OCI-LY7 (cell line): Measurements from ENCODE around the gene CALM3. TPM values are rescaled to one million over a fixed set of nuclear protein-coding genes. Genes with fewer than 3 reads are reported as not detected.

ENCODE experiments used
- BruUV-seq: library from RNA; stranded (reverse); fragments of 400-500 nt; replicated peaks from 2 replicates; lab custom pipeline; 2021; lab: Mats Ljungman, UMichigan
- CTCF ChIA-PET: fragments of 300-600 bp; sonication (Branson Sonifier 250); formaldehyde crosslinking; loops from one replicate; lab custom pipeline; 2022; ENCODE audit warnings: antibody characterized with exemption; ENCODE audit not compliant: unreplicated experiment; lab: Charles Lee
- POLR2A ChIA-PET: fragments of 300-600 bp; sonication (Branson Sonifier 250); formaldehyde crosslinking; loops from one replicate; lab custom pipeline; 2022; ENCODE audit warnings: antibody characterized with exemption; lab: Charles Lee
- DNase-seq: peaks from one replicate; pipeline ENCODE4 v3.0.0-alpha.2; 2015; ENCODE audit warnings: low spot score
- H2AFZ ChIP-seq: fragments of 200-600 bp; sonication (generic), shearing (Covaris generic); 2 replicates; pipeline ENCODE4 v1.6.1; 2014; ENCODE audit warnings: mild to moderate bottlenecking, antibody characterized with exemption, low read length, moderate library complexity
- H3K27ac ChIP-seq: fragments of 200-600 bp; sonication (generic); 2 replicates; pipeline ENCODE4 v1.5.1; 2014; ENCODE audit warnings: mixed run types, low read depth, mild to moderate bottlenecking, moderate library complexity, low read length, inconsistent platforms; ENCODE audit not compliant: poor library complexity, severe bottlenecking
- H3K36me3 ChIP-seq: fragments of 200-600 bp; sonication (generic); 2 replicates; pipeline ENCODE4 v1.6.1; 2014; ENCODE audit warnings: mild to moderate bottlenecking, antibody characterized with exemption, low read length, moderate library complexity, mixed read lengths; ENCODE audit not compliant: insufficient read depth
- H3K4me1 ChIP-seq: fragments of 200-600 bp; sonication (generic); 2 replicates; pipeline ENCODE4 v1.5.1; 2014; ENCODE audit warnings: mild to moderate bottlenecking, low read length; ENCODE audit not compliant: insufficient read depth, poor library complexity, severe bottlenecking
- H3K4me2 ChIP-seq: fragments of 200-600 bp; sonication (generic); 2 replicates; pipeline ENCODE4 v1.6.1; 2014; ENCODE audit warnings: mild to moderate bottlenecking, low read length
- H3K4me3 ChIP-seq: fragments of 200-600 bp; sonication (generic); 2 replicates; pipeline ENCODE4 v1.5.1; 2014; ENCODE audit warnings: mild to moderate bottlenecking, low read depth, low read length; ENCODE audit not compliant: poor library complexity, severe bottlenecking
- H3K79me2 ChIP-seq: fragments of 200-600 bp; sonication (generic); 2 replicates; pipeline ENCODE4 v1.6.1; 2016; ENCODE audit warnings: low read depth, mild to moderate bottlenecking, low read length, moderate library complexity, mixed read lengths; ENCODE audit not compliant: insufficient read depth
- H3K9me2 ChIP-seq: fragments of 200-600 bp; sonication (generic); 2 replicates; pipeline ENCODE4 v1.6.1; 2016; ENCODE audit warnings: mild to moderate bottlenecking, low read length, mixed read lengths; ENCODE audit not compliant: insufficient read depth
- H3K9me3 ChIP-seq: fragments of 200-600 bp; sonication (generic); 2 replicates; pipeline ENCODE4 v1.6.1; 2014; ENCODE audit warnings: mild to moderate bottlenecking, mixed run types, low read length, mixed read lengths
- H4K20me1 ChIP-seq: fragments of 200-600 bp; sonication (generic); 2 replicates; pipeline ENCODE4 v1.6.1; 2014; ENCODE audit warnings: mild to moderate bottlenecking, antibody characterized with exemption, low read length, moderate library complexity, mixed read lengths; ENCODE audit not compliant: insufficient read depth
- CTCF ChIP-seq: fragments of 200-600 bp; sonication (generic); conservative IDR thresholded peaks from 2 replicates; pipeline ENCODE4 v1.5.1; 2014; ENCODE audit warnings: mild to moderate bottlenecking, antibody characterized with exemption, low read length, moderate library complexity, mixed read lengths
- EZH2phosphoT487 ChIP-seq: fragments of 200-600 bp; sonication (generic); IDR thresholded peaks from 2 replicates; pipeline ENCODE4 v1.6.1; 2018; ENCODE audit warnings: low read depth, borderline replicate concordance, mild to moderate bottlenecking, mixed run types, antibody characterized with exemption, low read length, moderate library complexity, mixed read lengths
- intact Hi-C: fragments of 100-400 bp; cut with micrococcal nuclease; formaldehyde crosslinking; loops from one replicate; pipeline ENCODE4 v1.10.0; 2022; ENCODE audit not compliant: unreplicated experiment
- total RNA-seq, 2 experiments: library from RNA; depleted of rRNA in 1 of 2; stranded (reverse); fragments of >200 nt in 1 of 2; shearing (Covaris generic) in 1 of 2; gene quantifications; 2 replicates each; pipeline ENCODE4 v1.2.3, GENCODE V29; 2014 to 2022

The CALM3 gene
- total RNA-seq, 2 experiments from 2014 or later, result 175 to 198 TPM

GRCh38 chr19:46621191-46622117, 20.3 kb downstream of the CALM3 start:
- intact Hi-C loops, result no loop called here
- CTCF ChIA-PET, result no interaction called here
- H3K4me1 ChIP-seq, result peaks cover 54% of the 10 kb centered on the region
- no peak overlapping the region for H3K27ac ChIP-seq
- H3K79me2 ChIP-seq, result no peaks in the 10 kb centered on the region
- DNase-seq, result no peak
- H3K9me2 ChIP-seq, result no peaks in the 10 kb centered on the region
- POLR2A ChIA-PET, result interaction anchor here (1.4 to 1.5 kb wide), 3 partner anchors 10 to 21 kb away, joined by 3 to 6 read pairs (median 5); no protein-coding TSS in a partner anchor
- H3K4me3 ChIP-seq, result no peak overlapping the region
- no TSS peak for BruUV-seq
- TF ChIP-seq CTCF (peak; percentile 55), EZH2phosphoT487 (no peak)
- no peak overlapping the region for H3K4me2 ChIP-seq
- no peaks in the 10 kb centered on the region for H3K36me3 ChIP-seq
- H3K9me3 ChIP-seq, result no peaks in the 10 kb centered on the region
- H4K20me1 ChIP-seq, result no peaks in the 10 kb centered on the region
- H2AFZ ChIP-seq, result no peak overlapping the region

GRCh38 chr19:46622118-46622446, 21.0 kb downstream of the CALM3 start:
- ChIA-PET CTCF (no interaction called here), POLR2A (interaction anchor here (1.4 to 1.5 kb wide), 2 partner anchors 10 to 22 kb away, joined by 3 to 5 read pairs; no protein-coding TSS in a partner anchor)
- intact Hi-C loops, result no loop called here
- BruUV-seq, result no TSS peak
- Histone ChIP-seq H3K4me1 (peaks cover 48% of the 10 kb centered on the region), H3K79me2 (no peaks in the 10 kb centered on the region), H2AFZ (no peak overlapping the region), H3K36me3 (no peaks in the 10 kb centered on the region), H3K9me2 (no peaks in the 10 kb centered on the region), H4K20me1 (no peaks in the 10 kb centered on the region), H3K4me2 (no peak overlapping the region), H3K27ac (no peak overlapping the region), H3K4me3 (no peak overlapping the region), H3K9me3 (no peaks in the 10 kb centered on the region)
- DNase-seq, result no peak
- 0 out of 2 replicates have a peak, but pooled peaks have one; percentile 12 for TF ChIP-seq CTCF
- TF ChIP-seq EZH2phosphoT487, result no peak

GRCh38 chr19:46623915-46624502, 22.9 kb downstream of the CALM3 start:
- H3K4me3 ChIP-seq, result no peak overlapping the region
- intact Hi-C loops, result no loop called here
- no peak overlapping the region for H3K27ac ChIP-seq
- H3K4me2 ChIP-seq, result peak overlapping the region; percentile 37
- H3K4me1 ChIP-seq, result peaks cover 32% of the 10 kb centered on the region
- no peak for DNase-seq
- no peaks in the 10 kb centered on the region for H3K9me3 ChIP-seq
- H3K79me2 ChIP-seq, result no peaks in the 10 kb centered on the region
- ChIA-PET CTCF (no interaction called here), POLR2A (no interaction called here)
- BruUV-seq, result no TSS peak
- no peaks in the 10 kb centered on the region for H3K9me2 ChIP-seq
- no peaks in the 10 kb centered on the region for H4K20me1 ChIP-seq
- H3K36me3 ChIP-seq, result no peaks in the 10 kb centered on the region
- no peak overlapping the region for H2AFZ ChIP-seq
- TF ChIP-seq EZH2phosphoT487 (no peak), CTCF (no peak)
